B cell (primary cell): ENCODE data around the gene PARVA.

Experiments used
- EZH2 ChIP-seq: IDR thresholded peaks from 2 replicates; pipeline ENCODE4 v1.6.1; 2012; ENCODE audit warnings: borderline replicate concordance, low read depth, mild to moderate bottlenecking, moderate library complexity, low read length; ENCODE audit not compliant: insufficient read depth, poor library complexity, severe bottlenecking
- TF ChIP-seq, protein P1 (sequence below): fragments of 200-600 bp; IDR thresholded peaks from one replicate; pipeline ENCODE4 v1.8.0; 2022; ENCODE audit warnings: antibody characterized with exemption, mild to moderate bottlenecking

DNA sequence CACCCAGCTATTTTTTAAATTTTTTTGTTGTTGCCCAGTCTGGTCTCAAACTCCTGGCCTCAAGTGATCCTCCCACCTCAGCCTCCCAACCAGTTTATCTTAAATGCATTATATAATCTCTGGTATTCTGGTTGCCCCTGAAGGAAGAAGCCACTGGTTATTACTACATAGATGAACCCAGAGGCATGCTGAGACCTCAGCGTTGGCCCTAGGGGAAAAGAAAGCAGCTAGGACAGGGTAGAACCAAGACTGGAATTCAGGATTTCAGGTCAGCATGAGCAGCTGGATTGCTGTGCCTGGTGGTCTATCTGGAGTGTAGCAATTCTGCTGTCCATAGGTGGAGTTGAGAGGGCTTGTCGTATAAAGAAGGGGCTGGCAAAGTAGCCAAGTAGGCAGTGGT lies 67.2 kb downstream of the PARVA start:
- TF ChIP-seq, protein P1, sequence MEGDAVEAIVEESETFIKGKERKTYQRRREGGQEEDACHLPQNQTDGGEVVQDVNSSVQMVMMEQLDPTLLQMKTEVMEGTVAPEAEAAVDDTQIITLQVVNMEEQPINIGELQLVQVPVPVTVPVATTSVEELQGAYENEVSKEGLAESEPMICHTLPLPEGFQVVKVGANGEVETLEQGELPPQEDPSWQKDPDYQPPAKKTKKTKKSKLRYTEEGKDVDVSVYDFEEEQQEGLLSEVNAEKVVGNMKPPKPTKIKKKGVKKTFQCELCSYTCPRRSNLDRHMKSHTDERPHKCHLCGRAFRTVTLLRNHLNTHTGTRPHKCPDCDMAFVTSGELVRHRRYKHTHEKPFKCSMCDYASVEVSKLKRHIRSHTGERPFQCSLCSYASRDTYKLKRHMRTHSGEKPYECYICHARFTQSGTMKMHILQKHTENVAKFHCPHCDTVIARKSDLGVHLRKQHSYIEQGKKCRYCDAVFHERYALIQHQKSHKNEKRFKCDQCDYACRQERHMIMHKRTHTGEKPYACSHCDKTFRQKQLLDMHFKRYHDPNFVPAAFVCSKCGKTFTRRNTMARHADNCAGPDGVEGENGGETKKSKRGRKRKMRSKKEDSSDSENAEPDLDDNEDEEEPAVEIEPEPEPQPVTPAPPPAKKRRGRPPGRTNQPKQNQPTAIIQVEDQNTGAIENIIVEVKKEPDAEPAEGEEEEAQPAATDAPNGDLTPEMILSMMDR = no peak
- TF ChIP-seq EZH2 = no peak
